ENCODE results near the gene TLE1. TPM values are rescaled to one million over a fixed set of nuclear protein-coding genes. Genes with fewer than 3 reads are reported as not detected.

TLE1 gene
- total and polyA plus RNA-seq, 2 donors (not counting 1 experiment from before 2014, with no cell fraction given) = 33.5 to 80.3 TPM

- peaks cover 39% of the 10 kb centered on the region for H3K4me1 Mint-ChIP-seq
- Histone ChIP-seq H3K4me2 (replicated peaks; ENCODE audit: low read depth, low read length, poor library complexity, severe bottlenecking) (no peak overlapping the region), H3K27me3 (replicated peaks in 1 of 4; ENCODE audit: control extremely low read depth in 1 of 4, control insufficient read depth in 3 of 4, insufficient read depth in 4 of 4, low read length in 3 of 4) (no peaks in the 10 kb centered on the region), H3K36me3 (replicated peaks in 1 of 2; ENCODE audit: control extremely low read depth in 1 of 2, control insufficient read depth in 1 of 2, extremely low read depth in 1 of 2, insufficient read depth in 2 of 2, low read length in 1 of 2) (peaks cover 0 to 4% of the 10 kb centered on the region in 2 experiments), H3K4me3 (ENCODE audit: control extremely low read depth in 1 of 5, extremely low read depth in 1 of 5, insufficient read depth in 1 of 5, low read depth in 2 of 5, low read length in 4 of 5) (no peak overlapping the region), H3K9ac (ENCODE audit: low read length) (no peak overlapping the region), H3K9me3 (ENCODE audit: control extremely low read depth in 1 of 3, control insufficient read depth in 2 of 3, insufficient read depth in 1 of 3, low read length in 2 of 3) (no peaks in the 10 kb centered on the region), H4K20me1 (ENCODE audit: control insufficient read depth, insufficient read depth, low read length, poor library complexity, severe bottlenecking) (peaks cover 28% of the 10 kb centered on the region), H3K27ac (ENCODE audit: low read length in 2 of 2) (no peak overlapping the region), H3K79me2 (ENCODE audit: control insufficient read depth, insufficient read depth, low read length) (peaks cover 7% of the 10 kb centered on the region), H3K4me1 (ENCODE audit: control insufficient read depth in 2 of 2, insufficient read depth in 2 of 2, low read length in 2 of 2) (peaks cover 22 to 25% of the 10 kb centered on the region in 2 donors), H2AFZ (ENCODE audit: insufficient read depth, low read depth, low read length, poor library complexity, severe bottlenecking) (no peak overlapping the region)
- intact Hi-C loops (cut with micrococcal nuclease) = loop anchor here (10.0 kb wide), 1 partner anchor 51 kb away; the partner anchor contains the start of gene TLE1
- ATAC-seq (ENCODE audit: low read depth) (no peak), DNase-seq (no peak)
- TF ChIP-seq EZH2 (IDR thresholded peaks at IDR 0.05; ENCODE audit: borderline replicate concordance, insufficient read depth, low read depth, low read length, poor library complexity, severe bottlenecking) = no peak
- TF ChIP-seq CTCF (IDR thresholded peaks at IDR 0.05) = no peak
- no peaks in the 10 kb centered on the region for H3K9me3 Mint-ChIP-seq (ENCODE audit: insufficient read depth)
- WGBS (ENCODE audit: insufficient coverage) = 93% methylated on average over 13 of the region's 18 CpGs
- no peak overlapping the region for H3K27ac Mint-ChIP-seq
- ChIA-PET CTCF (no interaction called here), POLR2A (no interaction called here)
- H3K27me3 Mint-ChIP-seq = no peaks in the 10 kb centered on the region
- no peak overlapping the region for H3K4me3 Mint-ChIP-seq
These were observed 55.1 kb downstream of the TLE1 start for GRCh38 chr9:81633952-81634854.

- no peak overlapping the region for H3K27ac Mint-ChIP-seq
- no peaks in the 10 kb centered on the region for H3K27me3 Mint-ChIP-seq
- intact Hi-C loops (cut with micrococcal nuclease) = loop anchor here (10.0 kb wide), 1 partner anchor 52 kb away; the partner anchor contains the start of gene TLE1
- Histone ChIP-seq H3K36me3 (replicated peaks in 1 of 2; ENCODE audit: control extremely low read depth in 1 of 2, control insufficient read depth in 1 of 2, extremely low read depth in 1 of 2, insufficient read depth in 2 of 2, low read length in 1 of 2) (peaks cover 0 to 4% of the 10 kb centered on the region in 2 experiments), H3K4me1 (ENCODE audit: control insufficient read depth in 2 of 2, insufficient read depth in 2 of 2, low read length in 2 of 2) (peaks cover 18 to 22% of the 10 kb centered on the region in 2 donors), H3K4me3 (ENCODE audit: control extremely low read depth in 1 of 5, extremely low read depth in 1 of 5, insufficient read depth in 1 of 5, low read depth in 2 of 5, low read length in 4 of 5) (no peak overlapping the region), H4K20me1 (ENCODE audit: control insufficient read depth, insufficient read depth, low read length, poor library complexity, severe bottlenecking) (peaks cover 23% of the 10 kb centered on the region), H3K27ac (ENCODE audit: low read length in 2 of 2) (no peak overlapping the region), H3K79me2 (ENCODE audit: control insufficient read depth, insufficient read depth, low read length) (peaks cover 5% of the 10 kb centered on the region), H3K27me3 (replicated peaks in 1 of 4; ENCODE audit: control extremely low read depth in 1 of 4, control insufficient read depth in 3 of 4, insufficient read depth in 4 of 4, low read length in 3 of 4) (no peaks in the 10 kb centered on the region), H3K9ac (ENCODE audit: low read length) (no peak overlapping the region), H2AFZ (ENCODE audit: insufficient read depth, low read depth, low read length, poor library complexity, severe bottlenecking) (no peak overlapping the region), H3K9me3 (ENCODE audit: control extremely low read depth in 1 of 3, control insufficient read depth in 2 of 3, insufficient read depth in 1 of 3, low read length in 2 of 3) (no peaks in the 10 kb centered on the region), H3K4me2 (replicated peaks; ENCODE audit: low read depth, low read length, poor library complexity, severe bottlenecking) (no peak overlapping the region)
- DNase-seq (no peak), ATAC-seq (ENCODE audit: low read depth) (no peak)
- TF ChIP-seq CTCF (IDR thresholded peaks at IDR 0.05) (no peak), EZH2 (IDR thresholded peaks at IDR 0.05; ENCODE audit: borderline replicate concordance, insufficient read depth, low read depth, low read length, poor library complexity, severe bottlenecking) (no peak)
- no peak overlapping the region for H3K4me3 Mint-ChIP-seq
- no CpG with 5 or more reads among the region's 1 CpG for WGBS (ENCODE audit: insufficient coverage)
- H3K9me3 Mint-ChIP-seq (ENCODE audit: insufficient read depth) = no peaks in the 10 kb centered on the region
- POLR2A ChIA-PET = interaction anchor here (0.6 to 0.7 kb wide), 2 partner anchors 23 to 55 kb away, joined by 3 read pairs; no protein-coding TSS in a partner anchor
- H3K4me1 Mint-ChIP-seq = peaks cover 34% of the 10 kb centered on the region
- CTCF ChIA-PET = interaction anchor here (0.7 to 1.4 kb wide), 2 partner anchors 53 to 54 kb away, joined by 3 to 4 read pairs; no protein-coding TSS in a partner anchor
These were observed 56.7 kb downstream of the TLE1 start for GRCh38 chr9:81632599-81632998.
